ENCODE data around the gene CRYL1.

DNA sequence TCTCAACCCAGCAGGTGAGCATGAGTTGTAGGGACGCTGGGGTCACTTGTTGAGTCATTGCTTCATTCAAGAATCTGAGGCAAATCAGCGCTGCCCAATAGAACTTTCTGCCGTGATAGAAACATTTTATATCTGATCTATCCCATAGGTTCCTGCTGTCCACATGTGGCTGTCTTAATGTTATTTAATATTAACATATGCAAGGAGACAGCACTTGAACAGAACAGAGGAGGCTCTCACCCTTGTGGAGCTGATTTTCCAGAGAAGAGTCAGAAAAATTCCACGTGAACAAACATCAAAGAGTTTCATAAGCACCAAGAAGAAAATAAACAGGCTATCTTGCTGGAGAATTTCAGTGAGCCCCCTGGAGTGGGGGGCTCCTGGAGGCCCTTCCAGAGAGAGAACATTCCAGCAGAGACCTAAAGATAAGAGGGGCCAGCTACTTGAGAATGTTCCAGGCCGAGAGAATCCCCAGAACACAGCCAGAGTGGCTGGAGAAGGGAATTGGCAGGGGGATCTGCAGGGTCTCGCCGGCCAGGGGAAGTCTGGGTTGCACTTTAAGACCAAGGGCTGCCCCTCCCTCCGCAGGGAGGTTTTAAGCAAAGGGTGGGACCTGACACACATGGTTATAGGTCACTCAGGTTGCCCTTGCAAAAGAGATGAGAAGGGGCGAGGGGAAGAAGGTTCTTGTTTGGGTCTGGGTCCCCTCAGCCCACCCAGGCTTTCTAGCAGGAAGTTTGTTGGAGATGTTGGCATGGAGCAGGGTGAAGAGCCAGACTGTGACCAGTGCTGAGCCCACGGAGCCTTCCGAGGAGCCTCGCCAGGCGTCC lies 135.7 kb downstream of the CRYL1 start:
- TF ChIP-seq CTCF (conservative IDR thresholded peaks at IDR 0.05; ENCODE audit: low read depth, low read length) (no peak), EZH2 (IDR thresholded peaks at IDR 0.05; ENCODE audit: borderline replicate concordance, low read depth, low read length, poor library complexity, severe bottlenecking) (no peak)

Data from A673 (cell line).